Left forelimb (tissue), 1 donor: Measurements from ENCODE around the gene DCHS2.
"Not testable (repeated sequence)": the region's sequence is repeated elsewhere in the genome, so short reads cannot be mapped to it uniquely, and the experiment has no call there.

ENCODE experiments used
- DNase-seq: peaks from one replicate; pipeline ENCODE4 v3.0.0-alpha.2; 2018; ENCODE audit warnings: low spot score

The DCHS2 gene

DNA sequence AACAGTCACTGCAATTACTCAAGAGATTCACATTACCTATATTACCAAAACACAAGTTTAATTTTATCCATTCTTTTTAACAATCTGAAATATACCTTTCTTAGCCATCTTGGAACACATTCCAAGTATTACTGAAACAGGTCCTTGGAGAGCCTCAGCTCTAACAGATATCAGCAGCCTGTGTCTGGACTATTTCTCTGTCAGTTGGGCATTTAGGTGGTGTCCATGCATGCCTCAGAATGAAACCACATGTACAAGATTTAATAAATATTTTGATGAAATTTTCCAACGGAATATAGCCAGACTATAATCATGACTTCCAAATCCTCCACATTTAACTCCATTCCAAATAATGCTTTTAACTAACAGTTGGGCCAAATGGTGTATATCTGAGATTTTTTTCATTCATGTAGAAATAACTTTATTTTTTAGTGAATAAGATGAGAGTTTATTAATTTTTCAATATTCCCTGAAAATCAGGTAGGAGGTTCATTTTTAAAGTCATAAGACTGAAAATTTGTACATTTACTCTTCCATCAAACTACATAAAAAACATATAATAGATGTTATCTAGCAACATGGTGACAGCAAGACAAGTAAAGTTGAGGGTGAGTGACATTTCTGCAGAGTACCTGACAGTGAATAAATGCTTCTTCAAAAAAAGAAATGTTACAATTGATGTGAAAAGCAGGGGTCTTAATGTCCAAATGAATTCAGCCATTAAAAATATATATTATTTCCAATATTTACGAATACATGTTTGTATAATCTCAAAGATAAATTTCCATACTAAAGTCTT lies 174.2 kb downstream of the DCHS2 start:
- DNase-seq = no peak

GRCh38 chr4:154315741-154316140 lies 175.9 kb downstream of the DCHS2 start:
- no peak for DNase-seq

GRCh38 chr4:154314248-154314647 lies 177.4 kb downstream of the DCHS2 start:
- no peak for DNase-seq

- DNase-seq = no peak
These were observed 178.5 kb downstream of the DCHS2 start for GRCh38 chr4:154313004-154313585.

DNA sequence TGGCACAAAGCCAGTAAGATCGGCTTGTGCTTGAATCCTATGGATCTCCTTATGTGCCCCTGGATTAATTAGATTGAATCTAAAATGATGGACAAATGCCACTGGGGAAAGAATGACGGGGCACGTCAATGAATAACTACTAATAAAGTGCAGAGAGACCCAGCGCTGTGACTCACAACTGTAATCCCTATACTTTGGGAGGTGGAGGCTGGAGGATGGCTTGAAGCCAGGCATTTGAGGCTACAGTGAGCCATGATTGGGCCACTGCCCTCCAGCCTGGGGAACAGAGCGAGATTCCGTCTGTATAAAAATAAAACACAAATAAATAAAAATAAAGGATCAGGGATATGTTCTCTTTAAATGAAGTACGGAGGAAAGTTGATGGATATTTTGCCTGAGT lies 179.4 kb downstream of the DCHS2 start:
- DNase-seq = no peak

DNA sequence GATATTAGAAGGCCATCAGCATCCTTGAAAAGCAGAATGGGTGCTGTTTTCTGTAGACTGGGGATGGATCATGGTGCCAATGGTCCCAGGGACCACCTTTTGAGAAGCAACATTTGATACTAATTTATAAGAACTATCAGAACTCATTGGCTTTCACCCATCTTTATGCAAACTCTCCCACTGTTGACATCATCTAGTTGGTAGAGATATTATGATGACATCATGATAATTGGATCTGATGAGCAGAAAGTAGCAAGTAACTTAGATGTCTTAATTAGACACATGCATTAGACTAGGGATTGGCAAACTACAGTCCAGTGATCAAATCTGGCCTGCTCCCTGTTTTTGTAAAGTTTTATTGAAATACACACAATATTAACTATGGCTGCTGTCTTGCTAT lies 181.0 kb downstream of the DCHS2 start:
- no peak for DNase-seq

- DNase-seq = no peak
These were observed 183.4 kb downstream of the DCHS2 start for GRCh38 chr4:154308207-154308606.

DNA sequence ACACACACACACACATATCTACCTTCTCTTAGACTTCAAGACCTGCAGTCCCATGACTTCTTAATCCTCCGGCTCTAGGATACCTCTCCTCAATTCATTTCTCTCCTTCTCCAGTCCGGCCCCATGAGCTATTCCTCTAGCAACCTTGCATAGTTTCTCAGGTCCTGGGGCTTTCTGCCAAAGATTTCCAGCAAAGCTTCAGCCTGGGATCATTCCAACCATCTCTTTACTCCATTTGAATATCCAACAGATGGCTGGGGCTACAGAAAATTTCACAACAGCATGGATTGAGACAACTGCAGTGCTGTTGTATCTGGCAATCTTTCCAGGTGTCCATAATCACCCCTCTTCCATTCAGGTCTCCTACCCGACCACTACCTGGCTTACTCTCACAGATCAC lies 184.1 kb downstream of the DCHS2 start:
- DNase-seq = no peak

DNA sequence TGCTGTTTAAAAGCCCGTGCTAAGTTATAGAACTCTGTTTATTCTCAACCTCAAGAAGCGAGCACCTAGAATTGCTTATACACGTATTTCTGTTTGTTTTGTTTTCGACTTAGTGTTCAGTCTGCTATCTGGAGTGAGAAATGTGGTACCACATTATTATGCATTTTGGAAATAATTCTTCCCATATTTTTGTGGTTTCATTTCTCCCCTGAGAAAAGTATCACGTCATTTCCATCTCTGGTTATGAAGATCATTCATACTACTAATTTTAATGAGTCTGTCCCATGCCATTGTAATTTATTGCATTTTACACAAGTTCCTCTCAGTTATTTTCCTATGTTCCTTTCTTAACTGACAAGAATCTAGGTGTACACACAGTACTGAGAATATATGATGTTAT lies 186.0 kb downstream of the DCHS2 start:
- DNase-seq = no peak

DNA sequence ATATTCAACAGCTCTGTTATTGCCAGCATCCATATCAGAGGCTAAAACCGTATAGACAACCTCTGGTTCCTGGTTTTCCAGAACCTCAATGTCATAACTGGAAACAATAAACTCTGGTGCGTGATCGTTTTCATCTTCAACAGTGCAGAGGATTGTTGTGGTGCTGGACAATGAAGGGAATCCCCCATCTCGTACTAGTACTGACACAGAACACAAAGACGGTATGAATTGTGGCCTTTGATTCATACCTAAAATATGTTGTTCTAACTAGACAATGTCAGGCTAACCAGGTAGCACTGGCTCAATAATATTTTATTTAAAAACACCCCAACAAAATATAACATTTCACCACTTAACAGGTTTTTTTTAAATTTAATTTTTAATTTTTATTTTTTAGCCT lies 186.9 kb downstream of the DCHS2 start:
- DNase-seq = no peak

GRCh38 chr4:154294652-154295350 lies 196.8 kb downstream of the DCHS2 start:
- DNase-seq = no peak

DNA sequence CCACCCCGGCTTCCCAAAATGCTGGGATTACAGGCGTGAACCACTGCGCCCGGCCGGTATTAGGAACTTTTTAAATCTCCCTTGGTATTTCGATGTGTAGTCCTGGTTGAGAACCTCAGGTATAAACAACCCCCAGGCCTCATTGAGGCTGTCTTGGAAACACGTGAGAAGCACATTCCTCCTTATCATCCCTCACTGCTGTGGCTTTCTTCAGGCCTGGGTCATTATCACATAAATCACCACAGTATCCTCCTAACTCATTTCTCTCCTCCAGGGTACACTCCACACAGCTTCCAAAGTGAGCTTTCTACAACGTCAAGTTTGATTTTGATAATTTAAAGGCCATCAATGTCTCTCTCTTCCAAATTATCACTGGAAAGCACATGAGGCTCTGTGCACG lies 198.2 kb downstream of the DCHS2 start:
- no peak for DNase-seq

DNA sequence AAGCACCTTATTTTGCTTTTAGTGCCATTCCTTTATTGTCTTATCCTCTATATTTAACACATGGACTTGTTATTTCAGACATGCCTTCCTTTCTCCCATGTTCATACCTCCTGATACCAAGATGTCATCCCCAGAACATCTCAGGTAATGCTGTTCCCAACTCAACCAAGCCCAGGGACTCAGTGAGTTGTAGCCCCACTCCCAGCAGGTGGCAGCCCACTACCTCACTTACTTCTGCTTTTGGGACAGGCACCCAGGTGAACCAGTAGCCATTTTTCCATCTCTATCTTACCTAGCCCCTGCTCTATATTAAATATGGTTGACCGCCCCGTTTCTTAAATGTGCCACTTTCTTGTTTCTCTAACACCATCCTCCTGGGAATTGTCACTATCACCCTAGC lies 199.0 kb downstream of the DCHS2 start:
- no peak for DNase-seq

DNA sequence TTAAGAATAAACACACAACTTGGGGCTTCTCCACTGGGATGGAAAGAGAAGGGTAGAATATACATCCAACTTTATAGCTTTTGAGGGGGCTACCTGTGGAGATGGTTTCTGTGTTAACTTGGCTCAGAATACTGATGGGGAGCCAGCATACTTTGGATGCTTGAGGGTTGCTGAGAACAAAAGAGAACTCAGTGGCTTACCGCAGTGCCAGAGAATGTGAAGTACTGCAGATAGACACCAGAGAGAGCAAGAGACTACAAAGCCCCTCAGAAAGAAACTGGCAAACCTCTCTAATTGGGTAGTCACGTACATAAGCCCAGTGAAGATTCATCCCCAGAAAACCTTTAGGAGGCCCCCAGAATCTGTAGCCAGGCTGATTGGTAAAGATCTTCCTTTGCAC lies 214.4 kb downstream of the DCHS2 start:
- DNase-seq = no peak

DNA sequence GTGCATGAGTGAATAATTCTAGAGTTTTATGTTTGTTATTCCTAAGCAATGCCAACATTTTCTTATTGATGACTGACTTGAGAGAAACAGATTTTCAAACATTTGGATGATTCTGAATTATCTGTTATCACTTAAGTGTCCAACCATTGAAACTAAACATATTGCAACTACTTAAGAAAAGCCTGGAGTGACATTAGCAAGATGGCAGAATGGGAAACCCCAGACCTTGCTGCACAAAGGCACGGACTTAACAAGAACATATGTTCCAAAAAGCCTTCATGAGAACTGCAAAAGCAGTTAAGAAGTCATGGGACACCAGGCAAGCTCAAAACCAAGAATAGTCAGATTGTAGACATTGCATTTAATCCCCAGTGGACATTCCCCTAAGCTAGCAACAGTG lies 215.1 kb downstream of the DCHS2 start:
- DNase-seq = no peak

- no peak for DNase-seq
These were observed 236.6 kb downstream of the DCHS2 start for GRCh38 chr4:154254999-154255398.

DNA sequence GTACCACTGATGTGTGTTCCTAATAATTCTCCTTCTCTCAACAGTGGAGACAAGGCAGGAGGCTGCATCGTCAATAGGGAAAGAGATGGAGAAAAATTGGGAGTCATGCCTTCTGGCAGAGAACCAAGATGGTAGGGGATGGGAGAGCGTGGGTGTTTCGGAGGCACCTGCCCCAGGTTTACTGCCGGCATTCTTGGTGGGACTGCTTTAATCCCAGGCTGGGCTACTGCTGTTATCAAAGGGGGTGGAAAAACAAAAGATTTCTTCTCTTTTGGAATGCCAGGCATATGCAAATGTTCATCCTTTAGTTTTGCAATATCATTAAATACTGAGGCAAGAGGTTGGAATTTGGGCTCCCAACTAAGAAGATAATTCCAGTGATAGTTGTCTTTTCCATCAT lies 257.0 kb downstream of the DCHS2 start:
- no peak for DNase-seq

DNA sequence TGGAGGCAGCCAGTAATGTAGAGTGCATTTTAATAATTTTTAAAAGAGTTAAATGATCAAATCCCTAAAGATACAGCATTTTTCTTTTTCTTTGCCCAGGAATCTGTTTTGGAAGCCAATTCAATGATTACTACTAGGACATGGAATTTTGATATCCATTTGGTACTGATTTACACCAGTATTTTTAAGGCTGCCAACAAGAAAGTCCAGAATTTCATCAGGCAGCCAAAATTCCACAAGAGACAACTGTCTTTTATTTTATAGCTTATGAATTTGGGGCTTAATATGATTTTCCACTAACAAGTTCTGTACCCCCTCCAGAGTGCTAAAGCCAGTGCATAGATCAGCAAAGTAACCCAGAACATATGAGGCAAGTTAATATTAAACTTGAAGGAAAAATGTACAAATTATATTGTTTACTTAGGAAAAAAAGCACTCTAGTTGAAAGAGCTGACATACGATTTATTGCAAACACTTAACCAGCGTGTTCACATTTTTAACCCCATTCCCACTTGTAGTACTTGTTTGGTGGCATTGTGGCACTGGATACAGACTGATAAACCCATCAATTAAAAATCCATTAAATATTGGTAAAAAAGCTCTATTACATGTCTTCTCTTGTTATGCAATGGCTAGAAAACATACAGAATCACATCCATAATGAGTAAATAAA lies 259.7 kb downstream of the DCHS2 start:
- DNase-seq = no peak

- DNase-seq = no peak
These were observed 260.9 kb downstream of the DCHS2 start for GRCh38 chr4:154230723-154231122.

- no peak for DNase-seq
These were observed 261.5 kb downstream of the DCHS2 start for GRCh38 chr4:154230091-154230490.

DNA sequence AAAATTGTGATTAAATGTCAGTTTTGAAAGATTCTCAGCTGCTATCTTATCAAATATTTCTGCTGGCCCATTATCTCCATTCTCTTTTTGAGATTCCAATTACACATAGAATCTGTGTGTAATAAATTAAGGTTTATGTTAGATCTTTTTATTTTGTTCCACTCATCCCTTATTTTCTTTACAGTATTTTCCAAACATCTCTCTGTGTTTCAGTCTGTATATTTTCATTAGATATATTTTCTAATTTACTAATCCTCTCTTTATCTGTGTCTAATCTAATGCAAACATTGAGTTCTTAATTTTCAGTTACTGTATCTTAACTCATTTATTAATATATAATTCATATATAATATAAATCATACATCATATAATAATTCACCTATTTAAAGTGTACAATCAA lies 268.7 kb downstream of the DCHS2 start:
- DNase-seq = no peak

GRCh38 chr4:154218051-154218450 lies 273.5 kb downstream of the DCHS2 start:
- DNase-seq = no peak

DNA sequence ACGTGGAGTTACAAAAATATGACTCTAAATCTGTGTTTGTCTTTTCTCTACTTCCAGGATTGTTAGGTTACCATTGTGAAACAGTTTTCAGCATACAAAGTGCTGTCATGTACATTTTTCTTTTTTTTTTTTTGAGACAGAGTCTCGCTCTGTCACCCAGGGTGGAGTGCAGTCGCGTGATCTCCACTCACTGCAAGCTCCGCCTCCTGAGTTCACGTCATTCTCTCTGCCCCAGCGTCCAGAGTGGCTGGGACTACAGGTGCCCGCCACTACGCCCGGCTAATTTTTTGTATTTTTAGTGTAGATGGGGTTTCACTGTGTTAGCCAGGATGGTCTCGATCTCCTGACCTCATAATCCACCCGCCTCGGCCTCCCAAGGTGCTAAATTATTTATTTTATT lies 274.2 kb downstream of the DCHS2 start:
- not testable (repeated sequence) for DNase-seq
